Activated naive CD4-positive, alpha-beta T cell treated with anti-CD3 and anti-CD28 coated beads, Interleukin-2, amount 10 ng/mL, durations not matched to agents 7 days and 5 days (primary cell): ENCODE data around the gene HES5.

ENCODE experiments used
- CTCF ChIA-PET: fragments of 350-600 bp; sonication (Branson Sonifier 250); formaldehyde crosslinking; loops from one replicate; lab custom pipeline; 2021; ENCODE audit warnings: antibody characterized with exemption; lab: Charles Lee
- DNase-seq: peaks from one replicate; pipeline ENCODE4 v3.0.0-alpha.2; 2020
- H3K27ac Mint-ChIP-seq: one replicate; pipeline ENCODE4 v1.8.0; 2021; ENCODE audit warnings: mild to moderate bottlenecking, moderate library complexity, mixed read lengths
- H3K27me3 Mint-ChIP-seq: one replicate; pipeline ENCODE4 v1.8.0; 2021; ENCODE audit warnings: mild to moderate bottlenecking, mixed read lengths
- H3K36me3 Mint-ChIP-seq: one replicate; pipeline ENCODE4 v1.8.0; 2021; ENCODE audit warnings: mixed read lengths
- H3K4me1 Mint-ChIP-seq: one replicate; pipeline ENCODE4 v1.8.0; 2021; ENCODE audit warnings: mixed read lengths
- H3K4me3 Mint-ChIP-seq: one replicate; pipeline ENCODE4 v1.8.0; 2021; ENCODE audit warnings: mild to moderate bottlenecking, moderate library complexity, mixed read lengths
- H3K9me3 Mint-ChIP-seq: one replicate; pipeline ENCODE4 v1.8.0; 2021; ENCODE audit warnings: mixed read lengths

The HES5 gene

DNA sequence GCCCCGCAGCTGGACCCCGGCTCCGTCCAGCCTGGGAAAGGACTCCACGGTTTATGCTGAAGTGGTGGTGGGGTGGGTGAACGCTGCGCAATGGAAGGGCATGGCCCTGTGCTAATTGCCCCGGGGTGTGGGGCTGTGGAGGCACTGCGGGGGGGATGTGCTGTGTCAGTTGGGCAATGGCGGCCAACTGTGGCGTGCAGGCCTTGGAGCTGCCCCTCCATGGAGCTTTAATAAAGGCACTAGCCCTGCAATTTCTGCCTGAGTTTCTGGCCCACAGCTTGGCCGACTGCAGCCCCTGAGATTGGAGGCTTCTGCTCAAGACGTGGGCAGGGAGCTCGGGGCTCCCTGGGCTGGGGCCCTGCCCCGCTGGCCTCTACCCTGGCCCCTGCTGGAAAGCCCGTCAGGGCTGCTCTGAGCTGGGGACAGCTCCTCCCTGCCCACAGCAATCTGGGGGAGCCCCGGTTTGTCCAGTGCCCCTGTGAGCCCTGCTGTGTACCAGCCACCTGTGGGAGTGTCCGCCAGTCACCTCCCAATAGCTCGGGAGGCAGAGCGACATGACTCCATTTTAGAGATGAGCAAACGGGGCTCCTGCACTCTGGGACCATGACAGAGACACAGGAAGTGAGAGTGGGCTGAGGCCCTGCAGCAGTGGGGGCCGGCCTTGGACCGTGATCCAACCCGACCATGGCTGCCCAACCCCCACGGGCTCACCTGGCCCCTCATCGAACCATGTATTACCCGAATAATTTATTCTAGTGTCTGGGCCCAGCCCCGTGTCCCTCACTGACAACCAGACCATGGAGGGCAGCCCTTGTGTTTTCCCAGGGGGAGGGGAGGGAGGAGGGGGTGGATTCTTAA, 17.4 kb upstream of the HES5 start:
- peaks cover 30% of the 10 kb centered on the region for H3K4me1 Mint-ChIP-seq
- no peak for DNase-seq

DNA sequence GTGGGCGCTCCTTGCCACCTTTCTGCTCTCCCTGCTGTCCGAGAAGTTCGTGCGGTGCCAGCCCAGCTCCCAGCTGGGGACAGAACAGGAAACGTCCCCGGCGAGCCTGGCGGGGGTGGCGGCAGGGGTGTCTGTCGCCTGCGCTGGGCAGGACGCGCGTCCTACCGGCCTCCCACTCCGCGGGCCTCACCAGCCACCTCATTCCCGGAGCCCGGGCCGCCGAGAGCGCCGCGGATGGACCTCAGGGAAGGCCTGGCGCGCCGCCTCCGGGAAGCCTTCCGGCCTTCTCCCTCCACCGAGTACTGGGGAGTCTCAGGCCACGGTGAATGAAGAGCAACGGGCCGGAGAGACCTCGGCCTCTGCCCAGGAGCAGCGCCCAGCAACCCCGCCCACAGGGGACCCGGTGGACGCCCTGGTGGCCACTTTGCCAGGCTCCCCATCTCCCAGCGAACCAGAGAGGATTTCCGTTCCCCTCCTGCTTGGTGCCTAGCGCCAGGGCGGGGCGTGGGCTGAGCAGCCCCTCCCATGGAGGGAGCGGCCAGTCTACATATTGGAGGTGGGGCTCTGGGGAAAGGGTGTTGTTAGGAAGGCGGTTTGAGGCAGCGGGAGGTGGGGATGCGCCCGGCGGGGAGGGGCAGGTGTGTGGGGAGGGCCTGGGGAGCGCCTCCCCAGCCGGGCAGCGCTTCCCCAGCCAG, 16.6 kb upstream of the HES5 start:
- CTCF ChIA-PET = interaction anchor here (0.7 to 3.1 kb wide), 12 partner anchors 9 to 352 kb away, joined by 3 to 16 read pairs (median 6); partner anchors contain the start of genes FAAP20 and TNFRSF14
- Mint-ChIP-seq H3K4me3 (peak overlapping the region; percentile 95), H3K27me3 (peaks cover 34% of the 10 kb centered on the region), H3K9me3 (no peaks in the 10 kb centered on the region), H3K27ac (peak overlapping the region; percentile 97), H3K4me1 (peaks cover 33% of the 10 kb centered on the region), H3K36me3 (no peaks in the 10 kb centered on the region)
- DNase-seq = peak; percentile 95

More for the DNA sequence above, 17.4 kb upstream of the HES5 start:
- H3K9me3 Mint-ChIP-seq = no peaks in the 10 kb centered on the region
- H3K27me3 Mint-ChIP-seq = peaks cover 26% of the 10 kb centered on the region
- H3K4me3 Mint-ChIP-seq = peak overlapping the region; percentile 95
- peak overlapping the region; percentile 97 for H3K27ac Mint-ChIP-seq
- H3K36me3 Mint-ChIP-seq = no peaks in the 10 kb centered on the region
- CTCF ChIA-PET = interaction anchor here (0.7 to 3.1 kb wide), 12 partner anchors 9 to 353 kb away, joined by 3 to 16 read pairs (median 6); partner anchors contain the start of genes FAAP20 and TNFRSF14

GRCh38 chr1:2545754-2546514, 15.9 kb upstream of the HES5 start:
- no peaks in the 10 kb centered on the region for H3K9me3 Mint-ChIP-seq
- H3K27me3 Mint-ChIP-seq = peaks cover 41% of the 10 kb centered on the region
- no peaks in the 10 kb centered on the region for H3K36me3 Mint-ChIP-seq
- peak overlapping the region; percentile 95 for H3K4me3 Mint-ChIP-seq
- CTCF ChIA-PET = interaction anchor here (0.6 to 1.7 kb wide), 5 partner anchors 10 to 1243 kb away, joined by 3 to 11 read pairs (median 4); partner anchors contain the start of genes FAAP20 and TNFRSF14
- peaks cover 30% of the 10 kb centered on the region for H3K4me1 Mint-ChIP-seq
- DNase-seq = peak; percentile 93
- peak overlapping the region; percentile 97 for H3K27ac Mint-ChIP-seq

- Mint-ChIP-seq H3K9me3 (no peaks in the 10 kb centered on the region), H3K27me3 (peaks cover 50% of the 10 kb centered on the region), H3K4me3 (peak overlapping the region; percentile 15), H3K27ac (peak overlapping the region; percentile 80), H3K36me3 (no peaks in the 10 kb centered on the region), H3K4me1 (peaks cover 26% of the 10 kb centered on the region)
- CTCF ChIA-PET = interaction anchor here (0.6 to 1.6 kb wide), 3 partner anchors 11 to 1244 kb away, joined by 3 to 4 read pairs (median 3); partner anchors contain the start of gene TNFRSF14
- no peak for DNase-seq
These were observed 15.0 kb upstream of the HES5 start for GRCh38 chr1:2544875-2545640.

DNA sequence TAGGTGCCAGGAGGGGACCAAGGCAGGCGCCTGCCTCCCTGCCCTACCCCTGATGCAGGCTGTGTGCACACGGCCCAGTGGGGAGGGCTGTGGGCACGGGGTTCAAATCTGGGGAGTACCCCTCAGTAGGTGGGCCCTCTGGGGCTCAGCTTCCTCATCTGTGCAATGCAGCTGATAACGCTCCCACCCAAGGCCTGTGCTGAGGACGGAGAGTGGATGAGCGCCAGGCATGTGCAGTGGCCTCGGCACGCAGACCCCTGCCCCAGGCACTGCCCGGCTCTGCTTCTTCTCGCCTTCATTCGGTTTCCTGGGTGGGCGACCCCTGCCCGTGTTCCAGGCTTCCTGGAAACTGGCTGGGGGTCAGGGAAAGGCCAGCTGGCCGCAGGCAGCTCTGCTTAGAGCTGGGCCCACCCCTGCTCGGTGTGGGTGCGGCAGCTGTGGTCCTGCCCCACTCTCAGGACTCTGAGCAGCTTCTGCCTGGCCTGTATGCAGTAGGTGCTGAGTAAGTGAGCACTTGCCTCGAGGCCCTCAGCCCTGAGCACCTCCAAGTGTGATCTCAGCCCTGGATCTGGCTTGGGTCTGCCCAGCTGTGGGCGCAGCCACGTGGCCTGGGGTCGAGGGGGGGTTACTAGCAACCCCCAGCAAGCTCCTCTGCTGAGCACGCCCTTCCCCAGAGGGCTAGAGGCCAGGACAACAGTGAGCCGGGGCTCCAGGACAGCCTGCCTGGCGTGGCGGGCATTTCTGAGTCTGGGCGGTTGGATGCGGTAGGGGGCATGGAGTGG, 14.2 kb upstream of the HES5 start:
- Mint-ChIP-seq H3K36me3 (no peaks in the 10 kb centered on the region), H3K4me3 (no peak overlapping the region), H3K27me3 (peaks cover 54% of the 10 kb centered on the region), H3K9me3 (no peaks in the 10 kb centered on the region), H3K4me1 (peaks cover 21% of the 10 kb centered on the region), H3K27ac (no peak overlapping the region)
- no peak for DNase-seq
- CTCF ChIA-PET = no interaction called here

DNA sequence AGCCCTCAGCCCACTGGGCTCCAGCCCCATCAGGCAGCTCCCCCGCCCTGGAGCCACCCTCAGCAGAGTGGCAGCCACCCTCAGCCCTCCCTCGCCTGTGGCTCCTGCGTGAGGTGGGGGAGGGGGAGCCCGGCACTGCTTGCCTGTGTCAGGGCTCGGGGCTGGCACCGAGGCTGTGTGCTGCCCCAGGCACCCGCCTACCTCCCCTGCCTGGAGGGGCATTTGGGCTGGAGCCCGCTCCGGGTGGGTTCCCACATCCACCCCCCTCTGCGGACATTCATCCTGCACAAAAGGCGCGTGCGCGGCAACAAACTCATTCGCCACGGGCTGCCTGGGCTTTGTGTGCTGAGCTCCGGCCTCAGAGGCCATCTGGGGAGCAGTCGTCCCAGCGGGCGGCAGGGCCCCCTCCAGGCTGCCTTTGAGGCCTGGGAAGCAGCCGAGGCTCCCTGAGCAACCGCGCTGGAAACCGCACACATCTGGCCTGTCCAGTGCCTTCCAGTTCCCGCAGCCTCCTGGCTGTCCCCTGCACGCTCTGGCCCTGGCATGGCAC, 13.6 kb upstream of the HES5 start:
- CTCF ChIA-PET = no interaction called here
- Mint-ChIP-seq H3K4me3 (no peak overlapping the region), H3K4me1 (peaks cover 14% of the 10 kb centered on the region), H3K27ac (no peak overlapping the region), H3K27me3 (peaks cover 61% of the 10 kb centered on the region), H3K9me3 (no peaks in the 10 kb centered on the region), H3K36me3 (no peaks in the 10 kb centered on the region)
- peak; percentile 53 for DNase-seq

DNA sequence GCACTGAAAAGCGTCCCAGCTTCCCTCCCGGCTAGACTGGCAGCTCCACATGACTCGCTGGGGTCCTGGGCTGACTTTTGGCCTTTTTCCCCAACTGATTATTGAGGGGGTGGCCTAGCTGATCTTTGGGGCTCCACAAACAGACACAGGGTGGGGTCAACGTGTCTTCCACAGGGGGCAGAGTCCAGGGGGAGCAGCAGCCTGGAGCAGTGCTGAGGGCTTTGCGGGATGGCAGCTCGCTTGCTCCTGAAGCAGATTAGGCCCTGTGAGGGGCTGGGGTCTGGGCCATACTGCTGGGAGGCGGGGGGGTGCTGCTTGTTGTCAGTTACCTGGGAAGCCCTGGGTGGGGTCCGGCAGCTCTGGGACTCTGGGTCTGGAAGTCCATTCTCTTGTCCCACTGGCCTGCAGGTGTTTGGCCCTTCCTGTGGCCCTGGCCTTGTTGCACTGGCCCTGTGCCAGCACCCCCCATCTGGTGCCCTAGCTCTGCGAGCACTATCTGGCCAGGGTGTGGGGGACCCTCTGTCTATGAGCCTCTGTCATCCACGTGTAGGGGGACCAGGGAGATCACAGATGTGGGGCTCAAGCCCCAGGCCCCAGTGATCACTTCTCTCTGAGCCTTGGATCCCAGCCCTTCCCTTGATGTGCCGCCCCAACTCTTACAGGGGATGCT, 12.3 kb upstream of the HES5 start:
- no peak for DNase-seq
- CTCF ChIA-PET = no interaction called here
- peaks cover 74% of the 10 kb centered on the region for H3K27me3 Mint-ChIP-seq
- no peak overlapping the region for H3K27ac Mint-ChIP-seq
- no peaks in the 10 kb centered on the region for H3K9me3 Mint-ChIP-seq
- H3K4me3 Mint-ChIP-seq = no peak overlapping the region
- H3K36me3 Mint-ChIP-seq = no peaks in the 10 kb centered on the region
- peaks cover 8% of the 10 kb centered on the region for H3K4me1 Mint-ChIP-seq

DNA sequence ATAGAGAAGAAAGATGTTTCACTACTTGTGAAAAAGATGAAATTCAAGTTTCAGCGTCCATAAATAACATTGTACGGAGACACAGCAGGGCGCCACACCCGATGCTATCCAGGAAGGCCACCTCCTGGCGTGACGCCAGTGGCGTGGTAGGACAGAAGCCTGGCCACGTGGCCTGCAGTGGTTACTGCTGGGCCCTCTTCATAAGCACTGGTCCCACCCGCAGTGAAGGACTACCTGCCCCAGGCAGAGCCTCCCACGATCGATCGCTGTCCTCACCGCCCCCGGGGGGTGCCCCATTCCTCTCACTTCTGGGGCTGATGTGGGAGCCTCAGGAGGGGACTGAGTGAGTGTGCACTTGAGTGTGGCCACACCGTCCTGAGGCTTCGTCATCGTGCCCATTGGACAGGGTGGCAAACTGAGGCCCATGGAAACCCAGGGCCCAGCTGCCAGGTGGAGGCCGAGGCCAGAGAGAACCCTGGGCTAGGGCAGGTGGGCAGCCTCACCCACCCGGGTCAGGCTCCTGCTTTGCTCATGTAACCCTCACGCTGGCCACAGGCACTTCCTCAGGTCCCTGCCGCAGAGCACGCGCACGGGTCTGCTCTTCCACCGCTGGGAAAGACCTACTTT, 11.7 kb upstream of the HES5 start:
- Mint-ChIP-seq H3K27ac (no peak overlapping the region), H3K27me3 (peaks cover 80% of the 10 kb centered on the region), H3K9me3 (no peaks in the 10 kb centered on the region), H3K4me3 (no peak overlapping the region), H3K36me3 (no peaks in the 10 kb centered on the region), H3K4me1 (peaks cover 6% of the 10 kb centered on the region)
- CTCF ChIA-PET = no interaction called here
- DNase-seq = no peak

DNA sequence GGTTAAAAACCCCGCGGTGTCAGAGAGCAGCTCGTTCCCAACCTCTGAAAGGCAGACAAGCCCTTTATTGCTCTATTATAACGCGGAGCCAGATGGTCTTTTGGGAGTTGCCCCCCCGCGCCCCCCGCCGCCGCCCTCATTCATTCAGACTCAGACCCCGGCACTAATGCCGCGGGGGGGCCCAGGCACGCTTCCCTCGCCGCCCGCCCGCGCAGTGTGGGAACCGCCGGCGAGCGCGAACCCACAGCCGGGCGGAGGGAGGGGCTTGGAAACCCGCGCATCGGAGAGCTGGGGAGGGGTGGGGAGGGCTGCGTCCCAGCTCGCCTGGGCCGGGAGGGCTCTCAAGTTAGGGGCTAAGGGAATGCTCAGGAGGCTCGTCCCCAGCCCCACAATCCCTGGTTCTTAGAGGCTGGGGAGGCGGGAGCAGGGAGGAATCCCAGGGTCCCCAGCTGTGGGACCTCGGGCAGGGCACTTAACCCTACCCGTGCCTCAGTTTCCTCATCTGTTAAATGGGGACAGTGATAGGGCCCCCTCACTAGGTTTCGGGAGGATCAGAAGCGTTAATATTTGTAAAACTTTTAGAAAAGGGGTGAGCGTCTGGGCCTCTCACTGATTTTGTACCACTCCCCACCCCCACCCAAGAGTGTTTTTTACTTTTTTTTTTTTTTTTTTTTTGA, 10.9 kb upstream of the HES5 start:
- CTCF ChIA-PET = no interaction called here
- Mint-ChIP-seq H3K27ac (no peak overlapping the region), H3K4me3 (no peak overlapping the region), H3K9me3 (no peaks in the 10 kb centered on the region), H3K27me3 (peaks cover 88% of the 10 kb centered on the region), H3K4me1 (peaks cover 6% of the 10 kb centered on the region), H3K36me3 (no peaks in the 10 kb centered on the region)
- no peak for DNase-seq

DNA sequence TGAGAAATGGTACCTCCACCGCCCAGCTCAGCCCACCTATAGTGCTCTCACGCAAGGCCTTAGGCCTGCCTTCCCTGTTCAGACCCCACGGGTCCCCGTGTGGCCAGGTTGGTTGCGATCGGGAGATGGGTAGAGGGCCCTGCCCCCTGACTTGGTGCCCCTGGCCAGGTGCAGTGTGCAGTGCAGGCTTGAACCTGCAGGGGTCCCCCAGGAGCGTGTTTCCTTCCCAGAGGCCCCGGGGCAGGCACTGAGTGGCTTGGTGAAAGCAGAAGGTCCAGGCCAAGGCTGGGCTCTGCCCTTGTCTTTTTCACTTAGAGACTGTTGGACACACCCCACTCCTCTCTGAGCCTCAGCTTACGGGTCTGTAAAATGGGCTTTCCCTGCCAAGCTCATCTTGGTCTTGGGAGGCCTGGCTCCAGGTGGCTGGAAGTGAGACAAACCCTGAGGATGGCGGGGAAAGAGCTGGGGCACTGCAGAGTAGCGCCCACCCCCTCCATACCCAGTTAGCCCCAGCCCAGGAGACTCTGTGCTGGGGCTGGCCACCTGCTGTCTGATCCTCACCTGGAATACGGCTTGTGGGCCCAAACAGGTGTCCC, 9.3 kb upstream of the HES5 start:
- Mint-ChIP-seq H3K4me3 (no peak overlapping the region), H3K36me3 (no peaks in the 10 kb centered on the region), H3K4me1 (peaks cover 6% of the 10 kb centered on the region), H3K9me3 (no peaks in the 10 kb centered on the region), H3K27ac (no peak overlapping the region), H3K27me3 (peaks cover 97% of the 10 kb centered on the region)
- CTCF ChIA-PET = interaction anchor here (0.6 to 1.5 kb wide), 3 partner anchors 12 to 245 kb away, joined by 3 read pairs; no protein-coding TSS in a partner anchor
- peak; percentile 53 for DNase-seq

- CTCF ChIA-PET = interaction anchor here (1.3 to 1.5 kb wide), 2 partner anchors 11 to 246 kb away, joined by 3 read pairs; no protein-coding TSS in a partner anchor
- DNase-seq = no peak
- Mint-ChIP-seq H3K4me1 (peaks cover 4% of the 10 kb centered on the region), H3K36me3 (no peaks in the 10 kb centered on the region), H3K9me3 (no peaks in the 10 kb centered on the region), H3K4me3 (no peak overlapping the region), H3K27me3 (peaks cover 97% of the 10 kb centered on the region), H3K27ac (no peak overlapping the region)
These were observed 8.8 kb upstream of the HES5 start for GRCh38 chr1:2538872-2539271.
